HG03103 (cell line): ENCODE measurements around the gene SMAD3.

Experiments
- ATAC-seq: cut with Tn5 transposase; IDR thresholded peaks from one replicate; pipeline ENCODE4 v1.9.1; 2021; ENCODE audit warnings: low read depth; ENCODE audit not compliant: unreplicated experiment

The SMAD3 gene

DNA sequence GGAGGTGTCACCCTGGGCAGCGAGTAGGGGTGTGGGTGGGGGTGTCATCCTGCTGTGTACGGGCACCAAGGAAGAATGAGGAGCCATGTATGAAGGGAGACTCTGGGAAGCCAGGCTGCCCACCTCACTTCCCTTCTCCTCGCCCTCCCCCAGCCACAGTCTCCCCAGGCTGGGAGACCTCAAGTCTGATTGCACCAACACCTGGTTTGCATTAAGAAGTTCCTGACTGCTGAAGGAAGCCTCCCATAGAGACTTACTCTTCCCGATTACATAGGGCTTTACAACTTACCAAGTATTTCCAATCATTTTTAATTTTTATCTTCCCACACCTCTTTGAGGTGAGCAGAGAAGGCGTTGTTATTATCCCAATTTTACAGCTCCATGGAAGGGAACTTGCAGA lies 29.5 kb upstream of the SMAD3 start:
- no peak for ATAC-seq

DNA sequence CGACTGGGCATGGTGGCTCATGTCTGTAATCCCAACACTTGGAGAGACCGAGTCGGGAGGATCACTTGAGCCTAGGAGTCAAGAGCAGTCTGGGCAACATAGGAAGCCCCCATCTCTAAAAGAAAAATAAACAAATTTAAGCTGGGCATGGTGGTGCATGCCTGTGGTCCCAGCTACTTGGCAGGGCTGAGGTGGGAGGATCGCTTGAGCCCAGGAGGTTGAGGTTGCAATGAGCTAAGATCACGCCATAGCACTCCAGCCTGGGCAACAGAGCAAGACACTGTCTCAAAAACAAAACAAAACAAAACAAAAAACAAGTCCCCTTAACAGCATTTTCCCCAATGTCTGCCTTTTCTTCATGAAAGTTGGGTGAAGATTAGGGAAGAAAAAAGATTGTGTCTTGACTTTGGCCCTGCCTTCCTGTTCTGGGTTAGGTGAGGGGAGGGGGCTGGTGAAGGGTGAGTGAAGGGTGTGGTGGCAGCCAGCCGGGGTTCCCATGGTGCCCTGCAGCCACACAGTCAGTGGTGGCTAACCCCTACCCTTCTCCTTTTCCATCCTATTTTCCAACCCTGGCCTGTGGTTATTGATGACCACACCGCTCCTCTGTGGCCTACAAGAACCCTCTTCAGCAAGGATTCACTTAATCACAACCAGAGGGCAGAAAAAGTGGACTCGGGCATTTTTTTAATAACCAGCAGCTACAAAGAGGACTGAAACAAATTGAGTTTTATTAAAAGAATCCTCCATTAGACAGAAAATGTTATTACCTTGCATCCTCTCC lies 28.4 kb upstream of the SMAD3 start:
- no peak for ATAC-seq

DNA sequence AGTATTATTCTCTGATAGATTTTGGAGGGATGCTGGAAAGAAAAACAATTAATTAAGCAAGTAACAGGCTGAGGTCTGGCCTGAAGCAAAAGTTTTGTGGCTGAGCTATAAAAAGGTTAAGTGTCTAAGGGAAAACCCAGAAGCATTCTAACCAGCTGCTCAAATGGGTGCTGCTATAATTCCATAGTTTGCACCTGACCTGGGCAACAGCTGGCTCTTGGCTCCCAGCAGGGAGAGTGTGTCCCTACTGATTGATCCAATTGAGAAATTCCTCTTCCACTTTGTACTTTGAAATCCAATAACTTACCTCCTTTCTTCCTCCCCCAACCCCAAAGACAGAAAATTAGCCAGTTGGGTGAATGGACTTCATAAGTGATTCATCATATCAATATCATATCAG lies 27.7 kb upstream of the SMAD3 start:
- ATAC-seq: no peak

DNA sequence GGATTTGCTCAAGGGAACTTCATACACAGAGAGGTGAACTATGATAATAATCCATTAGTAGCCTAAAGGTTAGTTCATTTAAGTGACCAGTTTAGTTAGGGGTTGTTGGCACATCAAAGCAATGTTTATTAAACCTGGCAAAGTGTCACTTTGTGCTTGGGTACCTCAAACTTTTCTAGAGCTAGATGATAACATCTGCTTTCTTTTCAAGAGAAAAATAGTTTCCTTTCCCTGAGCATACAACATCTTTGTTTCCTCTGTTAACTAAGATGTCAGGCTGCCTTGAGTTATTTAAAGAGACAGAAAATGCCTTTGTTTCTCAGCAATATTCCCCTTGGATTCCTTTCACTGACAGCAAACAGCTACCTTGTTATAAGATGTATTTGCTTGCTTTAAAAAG lies 26.7 kb upstream of the SMAD3 start:
- ATAC-seq: no peak

DNA sequence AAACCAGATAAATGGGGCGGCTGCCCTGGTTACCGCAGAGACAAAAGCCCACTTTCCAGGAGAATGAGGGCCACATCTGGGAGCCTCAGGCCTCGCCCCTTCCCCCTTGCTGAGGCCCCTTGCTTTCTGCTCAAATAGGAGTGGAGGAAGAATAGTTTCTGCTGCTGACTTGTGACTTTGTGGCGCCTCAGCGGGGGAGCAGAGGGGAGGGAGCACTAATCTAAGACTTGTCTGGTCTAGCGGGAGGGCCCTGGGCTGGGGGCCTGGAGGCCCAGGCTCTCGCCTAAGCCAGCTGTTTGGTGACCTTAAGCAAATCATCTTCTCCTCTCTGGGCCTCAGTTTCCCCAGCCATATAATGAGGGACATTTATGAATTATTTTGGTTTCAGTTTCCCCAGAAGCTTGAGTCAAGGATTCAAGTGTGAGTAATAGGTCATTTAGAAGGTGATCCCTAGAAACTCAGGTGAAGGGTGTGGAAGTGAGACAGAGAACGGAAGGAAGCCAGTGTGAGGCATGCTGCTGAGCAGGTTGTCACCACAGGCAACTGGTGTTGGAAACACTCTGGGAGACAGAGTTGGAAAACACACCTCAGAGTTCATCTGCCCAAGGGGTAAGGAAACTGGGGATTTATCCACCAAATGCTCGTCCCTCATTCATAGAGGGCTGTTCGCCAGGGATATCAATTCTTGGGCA lies 25.9 kb upstream of the SMAD3 start:
- ATAC-seq: no peak

DNA sequence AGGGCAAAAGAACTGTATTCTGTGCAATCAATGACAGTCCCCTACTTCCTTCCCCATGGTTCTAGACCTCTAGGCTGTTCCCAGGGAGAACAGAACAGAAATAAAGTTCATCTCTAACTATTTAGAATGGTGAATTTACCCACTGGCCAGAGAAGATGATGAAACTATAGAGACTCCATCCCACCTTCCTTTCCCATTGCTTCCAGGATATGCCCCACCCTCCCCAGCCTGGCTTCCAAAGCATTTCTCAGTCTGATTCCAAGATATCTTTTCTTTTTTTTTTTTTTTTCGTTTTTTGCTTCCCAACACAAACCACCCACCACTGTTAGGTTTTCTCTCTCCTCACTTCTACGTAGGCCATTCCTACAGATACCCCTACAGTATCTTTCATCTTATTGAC lies 25.1 kb upstream of the SMAD3 start:
- no peak for ATAC-seq

DNA sequence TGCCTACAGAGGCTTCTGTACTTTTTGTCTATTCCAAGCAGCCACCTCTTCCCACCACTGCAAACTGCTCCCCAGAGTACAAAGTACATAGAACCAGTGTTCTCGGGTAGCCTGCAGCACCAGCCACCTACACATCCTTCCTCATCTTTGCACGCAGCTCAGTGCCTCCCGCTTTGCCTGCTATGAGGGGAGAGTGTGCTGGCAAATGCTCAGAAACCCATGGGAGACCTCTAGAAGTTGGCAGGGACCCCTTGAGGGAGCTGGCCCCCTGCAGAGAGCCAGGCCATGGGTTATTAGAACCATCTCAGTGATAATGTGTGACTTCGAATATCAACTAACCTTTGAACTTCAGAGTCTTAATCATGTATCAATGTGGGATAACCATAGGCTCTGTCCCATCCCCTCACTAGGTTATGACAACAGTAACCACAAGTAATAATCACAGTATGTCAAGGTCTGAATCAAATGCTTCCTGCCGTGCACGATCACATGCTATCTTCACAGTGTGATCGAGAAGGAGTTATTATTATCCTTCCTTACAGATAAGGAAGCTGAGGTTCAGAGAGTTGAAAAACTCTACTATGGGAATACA lies 22.8 kb upstream of the SMAD3 start:
- ATAC-seq: no peak

DNA sequence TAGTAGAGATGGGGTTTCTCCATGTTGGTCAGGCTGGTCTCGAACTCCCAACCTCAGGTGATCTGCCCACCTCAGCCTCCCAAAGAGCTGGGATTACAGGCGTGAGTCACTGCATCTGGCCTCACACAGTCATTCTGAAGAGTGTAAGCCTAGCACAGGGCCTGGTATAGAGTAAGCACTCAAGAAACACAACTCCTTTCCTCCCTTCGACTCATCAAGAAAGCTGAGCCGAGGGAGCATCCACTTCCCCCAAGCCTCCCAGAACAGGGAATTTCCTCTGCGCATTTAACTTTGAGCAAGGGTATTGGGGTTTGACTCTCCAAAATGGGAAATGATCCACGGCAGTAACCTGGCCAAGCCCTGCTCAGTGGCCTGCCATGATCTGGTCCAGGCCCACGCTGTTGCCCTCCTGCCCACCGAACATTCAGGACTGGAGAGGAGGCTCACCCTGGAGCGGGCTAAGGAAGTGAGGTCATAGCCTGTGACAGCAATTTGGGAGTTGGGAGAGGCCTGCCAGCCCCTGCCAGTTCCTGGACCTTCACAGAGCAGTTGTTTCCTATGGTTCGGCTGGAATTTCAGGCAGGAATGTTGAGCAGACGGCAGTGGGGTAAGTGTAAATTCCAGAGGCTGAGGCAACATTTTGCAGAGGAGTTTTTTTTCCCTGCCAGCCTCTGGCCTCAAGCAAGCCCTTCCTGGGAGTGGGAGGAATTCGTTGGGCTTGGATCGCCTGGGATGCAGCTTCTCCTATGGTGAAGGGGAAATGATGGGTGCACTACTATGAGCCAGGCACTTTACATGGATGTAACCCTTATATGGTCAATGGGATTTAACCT lies 21.2 kb upstream of the SMAD3 start:
- no peak for ATAC-seq

DNA sequence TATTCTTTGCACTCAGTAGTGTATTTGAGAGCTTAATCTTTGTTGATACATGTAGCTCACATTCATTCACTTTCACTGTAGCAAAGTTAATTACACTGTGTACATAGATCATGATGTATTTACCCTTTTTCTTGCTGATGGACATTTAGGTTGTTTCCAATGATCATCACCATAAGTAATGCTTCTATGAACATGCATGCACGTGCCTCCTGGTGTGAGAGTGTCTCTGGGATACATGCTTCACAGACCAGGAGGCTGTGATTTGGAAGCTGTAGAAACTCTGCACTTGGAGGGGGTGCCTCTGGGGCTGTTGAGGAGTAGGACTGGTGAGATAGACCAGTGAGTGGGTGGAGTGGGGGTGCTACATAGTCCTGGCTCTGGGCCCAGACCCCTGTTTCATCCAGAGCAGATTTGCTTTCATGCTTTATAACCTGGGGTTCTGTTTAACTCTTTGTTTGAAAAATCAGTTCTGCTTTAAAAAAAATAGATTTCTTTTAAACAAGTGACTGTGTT lies 18.2 kb upstream of the SMAD3 start:
- ATAC-seq: no peak

DNA sequence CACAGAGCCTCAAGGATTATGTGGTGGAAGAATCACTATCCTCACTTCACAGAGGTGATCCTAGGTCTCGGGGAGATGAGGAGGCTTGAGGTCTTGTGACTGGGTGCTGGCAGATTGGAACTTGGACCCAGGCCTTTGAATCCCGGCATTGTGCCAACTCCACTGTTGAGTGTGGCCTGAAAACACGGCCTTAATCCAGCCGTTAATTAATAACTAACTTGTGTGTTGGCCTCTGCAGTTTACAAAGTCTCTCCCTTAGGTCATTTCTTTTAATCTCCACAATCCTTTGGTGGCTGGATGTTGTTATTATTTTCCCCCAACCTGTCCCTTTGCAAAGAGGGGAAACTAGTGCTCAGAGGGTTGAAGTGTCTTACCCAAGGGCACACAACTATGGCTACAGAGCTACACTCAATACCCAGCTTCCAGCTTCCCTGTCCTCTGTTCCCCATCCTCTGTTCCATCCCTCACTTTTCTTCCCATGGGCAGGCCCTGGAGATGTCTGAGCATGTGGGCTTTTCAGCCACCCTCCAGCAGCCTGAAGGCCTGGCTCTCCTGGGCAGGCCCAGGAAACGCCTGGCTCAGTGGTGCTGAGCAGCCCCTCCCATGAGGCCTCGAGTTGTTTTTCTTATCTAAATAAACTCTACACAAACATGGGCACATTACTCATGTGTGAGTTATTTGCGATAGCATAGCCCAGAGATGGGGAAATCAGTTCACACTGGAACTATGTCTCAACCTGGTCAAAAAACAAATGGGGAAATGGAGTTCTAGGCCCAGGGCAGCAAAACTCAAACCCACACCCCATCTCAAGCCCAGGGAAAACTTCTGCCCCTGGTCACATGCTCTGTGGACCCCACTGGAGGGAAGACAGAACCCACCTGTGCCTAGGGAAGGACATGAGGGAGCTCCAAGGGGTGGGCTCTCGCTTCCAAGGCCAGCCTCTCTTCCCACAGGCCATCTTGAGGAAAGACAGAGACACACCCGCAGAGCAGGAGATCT lies 16.8 kb upstream of the SMAD3 start:
- ATAC-seq: no peak

DNA sequence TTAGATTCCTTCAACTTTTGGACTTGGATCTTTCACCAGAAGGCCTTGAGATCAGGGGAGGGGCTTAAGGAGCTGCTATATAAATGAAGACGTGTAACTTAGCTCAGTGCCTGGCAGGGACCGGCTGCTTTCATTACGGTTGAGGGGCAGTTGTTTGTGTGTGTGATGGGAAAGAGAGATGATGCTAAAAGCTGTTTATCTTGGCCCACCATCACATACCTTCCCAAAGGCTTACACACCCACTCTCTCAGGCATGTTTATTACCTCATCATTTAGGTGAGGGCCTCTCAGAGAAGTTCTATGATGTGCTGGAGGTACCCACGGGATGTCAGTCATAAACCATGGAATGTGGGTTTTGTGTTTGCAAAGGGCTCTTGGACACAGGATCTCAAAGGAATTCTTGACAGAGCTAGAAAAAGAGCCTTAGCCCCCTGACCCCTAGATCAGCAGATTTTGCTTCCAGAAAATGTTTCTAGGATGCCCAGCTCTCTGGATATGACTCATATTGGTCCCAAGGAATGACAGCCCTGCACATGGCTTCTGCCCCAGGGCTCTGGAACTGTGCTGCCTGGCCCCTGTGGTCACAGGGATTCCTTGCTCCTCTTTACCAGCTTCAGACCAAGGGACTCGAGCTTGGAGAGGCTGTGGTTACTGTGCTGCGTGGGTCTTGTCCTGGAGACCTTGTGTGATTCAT lies 15.9 kb upstream of the SMAD3 start:
- ATAC-seq: no peak

DNA sequence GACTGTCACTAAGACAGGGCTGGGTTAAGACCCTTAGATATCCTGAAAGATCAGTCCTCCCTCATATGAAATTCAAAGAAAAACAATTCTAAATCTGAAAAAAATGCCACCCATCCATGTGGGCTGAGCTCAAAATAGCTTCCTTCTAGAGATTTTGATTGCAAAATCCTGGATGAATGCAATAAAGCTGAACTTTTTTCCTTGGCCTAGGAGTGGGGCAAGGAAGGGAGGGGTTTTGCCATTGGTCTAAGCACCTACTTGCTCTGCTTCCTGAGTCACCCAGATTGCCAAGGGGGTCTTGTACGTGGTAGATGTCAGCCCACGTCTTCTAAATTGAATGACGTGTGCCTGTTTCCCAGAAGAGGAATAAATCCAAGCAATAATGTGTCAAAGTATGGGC lies 15.3 kb upstream of the SMAD3 start:
- no peak for ATAC-seq

DNA sequence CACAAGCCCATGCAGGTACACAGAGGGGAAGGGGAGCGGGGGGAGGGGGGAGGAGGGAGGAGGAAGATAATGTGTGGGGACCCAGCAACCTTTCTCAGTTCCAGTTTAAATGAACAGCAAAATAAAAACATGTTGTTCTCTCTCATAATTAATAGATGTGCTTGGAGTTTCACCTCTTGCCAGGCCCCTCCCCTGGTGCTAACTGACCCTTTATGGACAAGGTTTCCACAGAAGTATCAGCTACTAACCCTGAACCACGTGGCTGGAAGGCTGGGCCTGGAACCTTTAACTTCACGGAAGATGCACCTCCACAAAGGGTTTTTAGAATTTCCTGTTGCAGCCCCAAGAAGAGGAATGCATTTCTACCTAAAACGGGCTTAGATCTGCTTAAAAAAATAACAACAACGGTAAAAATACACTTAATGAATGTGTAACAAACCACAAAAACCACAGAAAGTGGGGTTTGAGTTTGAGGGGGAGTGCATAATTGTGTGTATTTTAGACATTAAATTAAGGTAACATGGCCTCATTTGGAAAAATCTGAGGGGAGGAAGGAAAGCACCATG lies 14.8 kb upstream of the SMAD3 start:
- ATAC-seq: no peak

DNA sequence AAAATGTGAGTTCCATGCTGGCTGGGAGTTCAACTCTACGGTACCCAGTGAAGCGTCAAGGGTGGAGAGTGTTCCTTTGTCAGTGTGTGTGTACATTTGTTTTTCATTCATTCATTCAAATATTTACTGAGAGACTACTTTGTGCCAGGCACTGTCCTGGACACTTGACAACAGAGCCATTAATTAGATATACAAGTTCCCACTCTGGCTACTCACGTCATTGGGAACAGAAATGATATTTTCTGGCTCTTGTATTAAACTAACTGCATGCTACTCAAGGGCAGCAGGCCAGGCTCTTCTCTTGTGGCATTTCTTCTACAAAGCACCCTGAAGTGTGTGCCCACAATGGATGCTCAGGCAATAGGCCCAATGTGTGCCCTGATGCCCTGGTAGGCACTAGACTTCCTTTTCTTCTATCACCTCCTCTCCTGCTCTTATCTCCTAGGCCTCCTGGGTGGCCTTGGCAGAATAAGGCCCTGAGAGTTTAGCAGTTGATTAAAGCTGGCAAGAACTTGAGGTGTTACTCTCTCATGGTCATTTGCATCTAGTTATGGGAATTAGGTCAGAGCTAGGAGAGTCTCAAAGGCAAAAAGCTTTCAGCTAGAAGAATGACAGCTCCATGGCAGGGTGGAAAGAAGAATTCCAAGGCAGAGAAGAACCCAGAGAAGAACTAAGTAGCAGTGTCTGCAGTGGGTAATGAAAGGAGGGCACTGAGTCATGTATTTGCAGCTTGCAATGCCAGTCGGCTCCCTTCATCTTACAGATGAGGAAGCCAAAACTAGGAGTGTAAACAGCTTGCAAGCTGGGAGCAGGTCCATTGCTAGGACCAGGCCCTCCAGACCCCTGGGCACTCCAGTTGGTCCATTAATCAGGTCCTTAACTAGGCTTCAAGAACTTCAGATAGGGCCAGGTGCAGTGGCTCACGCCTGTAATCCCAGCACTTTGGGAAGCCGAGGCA lies 14.0 kb upstream of the SMAD3 start:
- no peak for ATAC-seq

DNA sequence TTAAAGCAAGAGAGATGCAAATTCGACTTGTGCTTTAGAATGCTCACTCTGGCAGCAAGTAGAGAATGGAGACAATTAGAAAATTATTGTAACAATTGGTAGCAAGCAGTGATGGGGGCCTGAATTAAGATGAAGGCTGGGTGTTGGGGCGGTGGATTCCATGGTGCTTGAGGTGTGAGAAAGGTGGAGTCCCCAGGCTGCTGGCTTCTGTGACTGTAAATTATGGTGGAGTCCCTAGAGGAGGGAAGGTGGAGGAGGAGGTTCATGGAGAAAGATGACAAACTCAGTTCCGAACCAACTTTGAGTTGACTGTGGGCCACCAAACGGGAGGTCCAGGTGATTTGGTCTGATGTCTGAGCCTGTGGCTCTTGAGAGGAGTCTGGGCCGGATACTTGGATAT lies 10.7 kb upstream of the SMAD3 start:
- no peak for ATAC-seq

DNA sequence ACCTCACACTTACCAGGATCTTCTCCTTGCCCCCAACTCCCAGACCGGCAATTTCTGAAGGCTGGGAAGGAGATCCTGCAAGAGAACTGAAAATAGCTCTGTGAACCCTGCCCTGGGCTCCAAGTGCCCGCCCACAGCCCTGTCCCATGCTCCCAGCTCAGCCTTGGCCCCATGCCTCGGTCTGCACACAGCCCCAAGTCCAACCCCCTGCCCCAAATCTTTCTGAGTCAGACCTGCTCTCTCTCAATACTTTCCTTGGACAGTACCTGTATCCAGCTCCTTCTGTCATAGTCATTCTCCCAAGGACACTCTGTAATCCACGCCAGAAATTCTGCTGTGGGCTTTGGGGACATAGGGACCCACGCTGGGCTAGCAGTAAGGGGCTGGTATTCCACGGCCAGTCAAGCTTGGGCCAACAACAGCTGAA lies 6.3 kb upstream of the SMAD3 start:
- no peak for ATAC-seq

DNA sequence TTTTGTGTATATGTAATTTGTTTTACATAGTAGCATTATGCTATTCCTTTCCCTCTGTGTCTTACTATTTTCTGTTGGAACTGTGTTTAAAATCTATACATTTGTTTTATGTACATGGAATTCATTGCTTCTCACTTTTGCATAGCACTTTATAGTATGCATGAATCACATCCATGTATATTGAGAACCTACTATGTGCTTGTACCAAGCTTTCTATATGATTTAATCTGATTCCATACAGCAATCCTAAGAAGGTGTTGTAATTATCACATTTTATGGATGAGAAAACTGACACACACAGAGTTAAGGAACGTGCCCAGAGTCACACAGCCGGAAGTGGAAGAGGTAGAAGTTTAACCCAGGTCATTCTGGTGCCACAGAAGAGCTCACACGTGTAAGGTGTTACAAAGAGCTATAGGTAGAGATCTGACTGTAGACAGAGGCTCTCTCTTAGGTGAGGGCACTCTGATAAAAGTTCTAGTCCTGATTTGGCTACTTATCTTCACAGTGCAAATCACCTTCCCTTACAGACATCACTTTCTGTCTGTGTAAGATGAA lies 3.5 kb upstream of the SMAD3 start:
- no peak for ATAC-seq
